VCaP (cell line): ENCODE data around the gene NRXN3.

Experiments
- H3K27ac ChIP-seq: fragments of 450-650 bp; 2 replicates; pipeline ENCODE4 v1.5.1; 2017
- TF ChIP-seq, protein P1 (sequence below): fragments of 450-650 bp; conservative IDR thresholded peaks from 2 replicates; pipeline ENCODE4 v1.5.1; 2017; ENCODE audit warnings: mild to moderate bottlenecking, moderate library complexity

NRXN3 gene

GRCh38 chr14:79791055-79791732, 1621.0 kb downstream of the NRXN3 start:
- TF ChIP-seq, protein P1, sequence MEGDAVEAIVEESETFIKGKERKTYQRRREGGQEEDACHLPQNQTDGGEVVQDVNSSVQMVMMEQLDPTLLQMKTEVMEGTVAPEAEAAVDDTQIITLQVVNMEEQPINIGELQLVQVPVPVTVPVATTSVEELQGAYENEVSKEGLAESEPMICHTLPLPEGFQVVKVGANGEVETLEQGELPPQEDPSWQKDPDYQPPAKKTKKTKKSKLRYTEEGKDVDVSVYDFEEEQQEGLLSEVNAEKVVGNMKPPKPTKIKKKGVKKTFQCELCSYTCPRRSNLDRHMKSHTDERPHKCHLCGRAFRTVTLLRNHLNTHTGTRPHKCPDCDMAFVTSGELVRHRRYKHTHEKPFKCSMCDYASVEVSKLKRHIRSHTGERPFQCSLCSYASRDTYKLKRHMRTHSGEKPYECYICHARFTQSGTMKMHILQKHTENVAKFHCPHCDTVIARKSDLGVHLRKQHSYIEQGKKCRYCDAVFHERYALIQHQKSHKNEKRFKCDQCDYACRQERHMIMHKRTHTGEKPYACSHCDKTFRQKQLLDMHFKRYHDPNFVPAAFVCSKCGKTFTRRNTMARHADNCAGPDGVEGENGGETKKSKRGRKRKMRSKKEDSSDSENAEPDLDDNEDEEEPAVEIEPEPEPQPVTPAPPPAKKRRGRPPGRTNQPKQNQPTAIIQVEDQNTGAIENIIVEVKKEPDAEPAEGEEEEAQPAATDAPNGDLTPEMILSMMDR, result no peak
- H3K27ac ChIP-seq, result no peak overlapping the region

- H3K27ac ChIP-seq, result no peak overlapping the region
Measured at GRCh38 chr14:79802093-79802492, 1631.9 kb downstream of the NRXN3 start.

DNA sequence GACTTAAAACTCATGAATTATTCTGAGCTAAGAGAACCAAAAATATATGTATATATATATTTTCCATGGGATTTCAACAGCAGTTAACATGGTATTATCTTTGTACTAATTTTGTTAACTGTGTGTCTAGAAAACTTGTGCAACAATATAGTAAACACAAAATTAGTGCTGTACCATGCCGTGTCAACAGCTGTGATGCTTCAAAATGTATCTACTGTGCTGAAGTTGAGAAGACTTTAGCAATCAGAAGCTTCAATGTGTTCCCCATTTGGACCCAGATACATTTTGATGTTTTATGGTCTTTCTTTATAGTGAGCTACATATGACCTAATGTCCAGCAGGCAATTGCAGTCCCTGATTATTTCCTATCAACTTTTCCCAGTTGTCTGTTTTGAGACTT, 1635.5 kb downstream of the NRXN3 start:
- H3K27ac ChIP-seq, result no peak overlapping the region
- TF ChIP-seq, protein P1, result no peak

More at GRCh38 chr14:79802093-79802492, 1631.9 kb downstream of the NRXN3 start:
- TF ChIP-seq, protein P1, result no peak

GRCh38 chr14:79809849-79810612, 1639.9 kb downstream of the NRXN3 start:
- peak overlapping the region; percentile 45 for H3K27ac ChIP-seq
- TF ChIP-seq, protein P1, result peak; percentile 74

- TF ChIP-seq, protein P1, result no peak
- H3K27ac ChIP-seq, result no peak overlapping the region
Measured at GRCh38 chr14:79820866-79821535, 1650.8 kb downstream of the NRXN3 start.

GRCh38 chr14:79822034-79822433, 1651.9 kb downstream of the NRXN3 start:
- TF ChIP-seq, protein P1, result no peak
- H3K27ac ChIP-seq, result no peak overlapping the region

GRCh38 chr14:79825046-79825521, 1654.9 kb downstream of the NRXN3 start:
- TF ChIP-seq, protein P1, result no peak
- no peak overlapping the region; the same call in 1 of the 2 replicates for H3K27ac ChIP-seq
